ENCODE results near the gene ZNF335.

Gene ZNF335

GRCh38 chr20:45948261-45948733 is 23.7 kb downstream of the ZNF335 start:
- FAIRE-seq (no peak), DNase-seq (ENCODE audit: insufficient read length, low spot score) (no peak)
- TF ChIP-seq CTCF (IDR thresholded peaks at IDR 0.05; ENCODE audit: insufficient read depth, missing control alignments) = no peak

GRCh38 chr20:45947110-45947866 is 24.7 kb downstream of the ZNF335 start:
- TF ChIP-seq CTCF (IDR thresholded peaks at IDR 0.05; ENCODE audit: insufficient read depth, missing control alignments) = no peak
- no peak for DNase-seq (ENCODE audit: insufficient read length, low spot score)
- no peak for FAIRE-seq

GRCh38 chr20:45946149-45946970 is 25.6 kb downstream of the ZNF335 start:
- no peak for DNase-seq (ENCODE audit: insufficient read length, low spot score)
- FAIRE-seq = no peak
- no peak for TF ChIP-seq CTCF (IDR thresholded peaks at IDR 0.05; ENCODE audit: insufficient read depth, missing control alignments)

GRCh38 chr20:45945678-45946148 is 26.3 kb downstream of the ZNF335 start:
- DNase-seq (ENCODE audit: insufficient read length, low spot score) = no peak
- TF ChIP-seq CTCF (IDR thresholded peaks at IDR 0.05; ENCODE audit: insufficient read depth, missing control alignments) = no peak
- FAIRE-seq = no peak

GRCh38 chr20:45944965-45945677 is 26.9 kb downstream of the ZNF335 start:
- no peak for TF ChIP-seq CTCF (IDR thresholded peaks at IDR 0.05; ENCODE audit: insufficient read depth, missing control alignments)
- FAIRE-seq (no peak), DNase-seq (ENCODE audit: insufficient read length, low spot score) (no peak)

GRCh38 chr20:45944151-45944964 is 27.6 kb downstream of the ZNF335 start:
- FAIRE-seq = no peak
- TF ChIP-seq CTCF (IDR thresholded peaks at IDR 0.05; ENCODE audit: insufficient read depth, missing control alignments) = no peak
- DNase-seq (ENCODE audit: insufficient read length, low spot score) = no peak
